ENCODE measurements around the gene GTPBP2.
"Not testable (repeated sequence)": the region's sequence is repeated elsewhere in the genome, so short reads cannot be mapped to it uniquely, and the experiment has no call there.

The GTPBP2 gene

DNA sequence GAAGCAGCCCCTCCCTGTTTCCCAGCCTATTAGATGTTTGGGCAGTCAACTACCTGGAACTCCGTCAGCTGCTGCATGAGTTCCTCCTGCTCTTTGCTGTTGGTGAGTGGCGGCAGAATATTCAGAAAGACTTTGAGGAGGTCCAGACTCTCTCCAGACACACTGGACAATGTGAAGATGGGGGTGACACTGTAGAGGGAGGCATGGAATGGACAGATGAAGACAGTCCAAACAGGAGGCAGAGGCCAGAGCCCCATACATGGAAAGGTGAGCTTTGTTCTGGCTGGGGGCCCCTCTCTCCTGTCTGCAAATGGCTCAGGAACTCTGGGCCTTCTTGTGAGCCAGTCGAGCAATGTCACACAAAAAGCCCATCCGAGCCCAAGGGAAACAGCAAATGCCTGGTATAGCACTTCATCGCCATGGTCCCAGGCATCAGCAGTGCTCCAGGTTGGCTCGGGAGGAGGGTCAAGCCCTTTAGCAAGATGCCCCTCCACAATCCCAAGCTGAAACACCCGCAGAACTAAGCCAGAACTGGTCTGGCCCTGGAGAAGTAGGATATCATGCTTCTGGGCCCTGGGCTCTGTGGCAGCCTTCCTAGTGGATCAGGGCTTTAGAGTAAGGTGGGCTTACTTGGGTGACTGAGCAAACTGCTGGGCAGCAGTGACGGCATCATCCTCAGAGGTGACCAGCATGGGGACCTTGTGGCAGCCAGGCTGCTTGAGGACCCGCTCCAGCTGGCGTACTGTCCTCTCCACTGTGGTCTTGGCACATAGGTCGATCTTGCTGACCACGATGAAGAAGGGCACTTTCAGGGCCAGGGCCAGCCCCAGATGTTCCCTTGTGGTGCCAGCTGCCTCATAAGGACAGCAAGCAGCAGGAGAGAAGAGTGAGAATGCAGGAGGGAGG lies 4.9 kb downstream of the GTPBP2 start:
- no peak for DNase-seq (ENCODE audit: low read depth in 2 of 2)

DNA sequence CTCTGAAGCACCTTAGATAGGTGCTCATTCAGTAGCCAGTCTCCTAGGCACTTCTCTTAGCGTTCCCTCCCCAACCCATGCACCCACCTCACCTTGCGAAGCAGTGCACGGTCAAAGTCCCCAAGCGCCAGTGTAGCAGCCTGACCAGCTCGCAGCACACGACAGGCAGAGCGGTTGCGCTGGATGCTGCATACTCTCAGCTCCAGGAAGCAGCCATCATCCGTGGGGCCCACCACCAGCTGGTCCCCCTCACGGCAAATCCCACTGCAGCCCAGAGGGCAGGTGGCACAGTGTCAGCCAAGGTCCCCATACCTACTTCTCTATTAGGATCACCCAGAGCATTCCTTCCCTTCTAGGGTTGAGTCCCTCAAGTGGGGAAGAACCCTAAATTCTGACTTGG lies 6.5 kb downstream of the GTPBP2 start:
- no peak for DNase-seq (ENCODE audit: low read depth in 2 of 2)

DNA sequence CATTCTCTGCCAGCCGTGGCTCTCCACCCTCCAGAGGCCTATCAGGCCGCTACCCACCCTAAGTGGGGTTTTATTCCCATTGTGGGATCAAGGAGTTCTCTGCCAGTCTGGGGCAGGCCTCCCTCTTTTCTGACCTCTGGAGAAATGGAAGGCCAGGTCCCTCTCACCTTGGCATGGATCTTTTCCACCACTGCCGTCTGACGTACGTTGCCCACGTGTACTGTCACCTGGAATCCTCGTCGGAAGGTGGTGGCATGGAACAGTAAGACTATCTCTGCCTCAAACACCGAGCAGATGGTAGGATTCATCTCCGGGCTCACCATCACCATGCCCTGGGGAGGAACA lies 7.3 kb downstream of the GTPBP2 start:
- no peak for DNase-seq (ENCODE audit: low read depth in 2 of 2)

DNA sequence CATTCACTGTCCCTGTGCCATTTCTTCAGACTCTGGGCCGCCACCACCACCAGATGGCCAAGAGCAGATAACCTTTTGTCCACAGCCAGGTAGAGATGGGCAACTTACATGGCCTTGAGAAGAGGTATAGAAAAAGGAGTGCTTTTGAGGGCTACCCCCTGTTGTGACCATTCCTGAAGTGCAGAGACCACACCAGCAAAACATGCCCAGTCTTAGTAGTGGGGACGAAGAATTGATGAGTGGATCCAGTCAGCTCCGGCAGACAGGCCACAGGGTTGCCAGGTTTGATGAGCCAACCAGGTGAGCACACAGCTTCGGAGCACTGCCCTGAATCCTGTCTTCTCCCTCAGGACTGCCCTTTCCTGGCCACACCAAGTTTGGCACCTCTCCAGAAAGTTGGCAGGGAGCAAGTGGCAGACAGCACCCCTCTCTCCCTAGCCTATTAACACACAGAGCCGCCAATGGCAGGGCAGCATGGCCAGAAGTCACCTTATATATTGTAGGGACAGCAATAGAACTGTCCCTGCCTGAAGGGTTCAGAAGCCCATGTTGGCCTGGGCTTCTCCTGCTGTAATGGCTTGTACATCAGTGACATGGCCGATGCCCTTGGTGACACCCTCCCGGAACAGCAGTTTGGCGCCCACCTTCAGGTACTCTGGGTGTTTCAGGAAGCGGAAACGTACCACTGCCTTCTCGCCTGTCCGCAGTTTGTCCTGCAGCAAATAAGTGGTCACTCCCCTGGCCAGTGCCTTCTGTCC lies 7.8 kb downstream of the GTPBP2 start:
- DNase-seq (ENCODE audit: low read depth in 2 of 2) = no peak

DNA sequence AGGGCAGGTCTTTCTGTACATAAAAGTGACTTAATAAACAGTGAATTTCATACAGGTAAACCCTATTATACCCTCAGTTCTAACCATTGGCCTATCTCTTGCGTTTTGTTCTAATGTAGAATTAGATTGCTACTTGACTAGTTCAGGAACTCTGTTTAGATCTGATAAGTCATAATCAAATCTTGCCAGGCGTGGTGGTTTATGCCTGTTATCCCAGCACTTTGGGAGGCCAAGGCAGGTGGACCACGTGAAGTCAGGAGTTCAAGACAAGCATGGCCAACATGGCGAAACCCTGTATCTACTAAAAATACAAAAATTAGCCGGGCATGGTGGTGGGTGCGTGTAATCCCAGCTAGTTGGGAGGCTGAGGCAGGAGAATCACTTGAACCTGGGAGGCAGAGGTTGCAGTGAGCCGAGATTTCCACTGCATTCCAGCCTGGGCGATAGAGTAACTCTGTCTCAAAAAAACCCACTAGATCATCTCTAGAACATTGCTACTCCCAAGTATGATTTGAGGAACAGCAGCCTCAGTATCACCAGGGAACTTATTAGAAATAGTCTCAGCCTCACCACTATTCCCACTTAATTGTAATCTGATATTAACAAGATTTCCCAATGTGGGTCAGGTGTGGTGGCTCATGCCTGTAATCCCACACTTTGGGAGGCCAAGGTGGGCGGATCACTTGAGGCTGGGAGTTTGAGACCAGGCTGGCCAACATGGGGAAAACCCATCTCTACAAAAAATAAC lies 12.2 kb downstream of the GTPBP2 start:
- no peak for DNase-seq (ENCODE audit: low read depth in 2 of 2)

DNA sequence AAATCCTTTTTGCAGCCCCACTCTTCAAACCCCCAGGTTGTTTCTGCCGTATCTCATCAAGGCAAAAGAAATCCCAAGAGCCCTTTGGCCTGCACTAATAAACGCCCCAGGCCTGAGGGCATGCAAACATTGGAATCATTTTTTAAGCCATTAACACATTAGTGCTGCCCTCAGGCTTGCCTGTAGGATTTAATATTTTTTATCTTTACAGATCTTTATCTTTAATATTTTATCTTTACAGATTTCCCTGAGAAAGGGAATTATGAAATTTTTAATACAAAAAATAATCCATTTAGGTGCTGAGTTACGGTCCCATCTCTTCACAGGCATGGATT lies 14.7 kb downstream of the GTPBP2 start:
- no peak for DNase-seq (ENCODE audit: low read depth in 2 of 2)

DNA sequence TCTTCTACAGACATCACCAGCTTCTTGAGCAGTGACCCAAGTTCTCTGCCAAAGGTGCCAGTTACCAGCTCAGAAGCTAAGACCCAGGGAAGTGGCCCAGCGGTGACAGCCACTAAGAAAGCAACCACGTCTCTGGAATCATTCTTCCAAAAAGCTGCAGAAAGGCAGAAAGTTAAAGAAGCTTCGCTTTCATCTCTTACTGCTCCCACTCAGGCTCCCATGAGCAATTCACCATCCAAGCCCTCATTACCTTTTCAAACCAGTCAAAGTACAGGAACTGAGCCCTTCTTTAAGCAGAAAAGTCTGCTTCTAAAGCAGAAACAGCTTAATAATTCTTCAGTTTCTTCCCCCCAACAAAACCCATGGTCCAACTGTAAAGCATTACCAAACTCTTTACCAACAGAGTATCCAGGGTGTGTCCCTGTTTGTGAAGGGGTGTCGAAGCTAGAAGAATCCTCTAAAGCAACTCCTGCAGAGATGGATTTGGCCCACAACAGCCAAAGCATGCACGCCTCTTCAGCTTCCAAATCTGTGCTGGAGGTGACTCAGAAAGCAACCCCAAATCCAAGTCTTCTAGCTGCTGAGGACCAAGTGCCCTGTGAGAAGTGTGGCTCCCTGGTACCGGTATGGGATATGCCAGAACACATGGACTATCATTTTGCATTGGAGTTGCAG lies 15.2 kb downstream of the GTPBP2 start:
- DNase-seq (ENCODE audit: low read depth in 2 of 2) = no peak

DNA sequence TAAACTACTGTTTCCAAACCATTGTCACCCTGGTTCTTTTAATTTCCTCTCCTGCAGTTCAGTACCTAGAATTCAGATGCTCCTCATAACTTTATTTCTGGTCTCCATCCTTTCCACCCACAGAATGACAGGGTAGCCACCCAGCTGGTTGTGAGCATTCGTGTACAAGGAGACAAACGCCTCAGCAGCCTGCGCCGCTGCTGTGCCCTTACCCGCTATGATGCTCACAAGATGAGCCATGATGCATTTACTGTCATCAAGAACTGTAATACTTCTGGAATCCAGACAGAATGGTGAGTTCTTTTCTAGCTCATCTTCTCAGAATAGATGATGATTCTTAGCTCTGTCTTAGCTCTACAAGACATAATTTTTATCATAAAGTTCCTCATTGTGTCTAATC lies 18.6 kb downstream of the GTPBP2 start:
- no peak for DNase-seq (ENCODE audit: low read depth in 2 of 2)

DNA sequence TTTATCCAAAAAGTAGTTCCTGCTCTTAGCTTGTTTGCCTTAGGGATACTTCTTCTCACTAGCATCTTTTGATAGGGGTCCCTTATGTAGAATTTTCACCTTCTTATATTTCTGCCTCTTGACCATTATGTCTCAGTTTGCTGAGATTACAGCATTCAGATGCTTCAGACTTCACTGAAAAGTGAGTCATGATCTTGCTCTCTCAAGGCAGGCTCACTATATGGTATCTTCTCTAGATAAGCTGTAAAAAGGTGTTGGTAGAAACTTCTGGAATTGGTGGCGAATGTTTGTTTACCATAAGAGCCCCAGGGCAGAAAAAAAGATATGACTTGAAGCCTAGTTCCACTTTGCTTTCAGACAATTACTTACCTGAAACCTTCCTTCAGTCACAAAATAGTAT lies 19.7 kb downstream of the GTPBP2 start:
- no peak for DNase-seq (ENCODE audit: low read depth in 2 of 2)

DNA sequence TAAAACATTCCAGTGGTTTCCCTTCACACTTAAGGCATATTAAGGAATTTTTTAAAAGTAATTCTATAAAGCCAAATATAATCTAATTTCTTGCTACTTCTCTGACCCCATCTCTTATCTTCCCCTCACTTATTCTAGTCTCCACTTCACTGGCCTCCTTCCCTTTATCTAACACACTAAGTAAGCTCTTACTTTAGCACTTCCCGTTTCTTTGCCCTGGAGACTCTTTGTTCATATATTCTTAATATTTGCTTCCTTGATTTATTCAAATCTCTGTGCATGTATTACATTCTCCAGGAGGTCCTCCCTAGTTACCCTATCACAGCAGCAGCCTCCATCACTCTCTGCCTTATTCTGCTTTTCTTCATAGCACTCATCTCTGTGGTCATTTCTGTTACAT lies 20.3 kb downstream of the GTPBP2 start:
- DNase-seq (ENCODE audit: low read depth in 2 of 2) = no peak

DNA sequence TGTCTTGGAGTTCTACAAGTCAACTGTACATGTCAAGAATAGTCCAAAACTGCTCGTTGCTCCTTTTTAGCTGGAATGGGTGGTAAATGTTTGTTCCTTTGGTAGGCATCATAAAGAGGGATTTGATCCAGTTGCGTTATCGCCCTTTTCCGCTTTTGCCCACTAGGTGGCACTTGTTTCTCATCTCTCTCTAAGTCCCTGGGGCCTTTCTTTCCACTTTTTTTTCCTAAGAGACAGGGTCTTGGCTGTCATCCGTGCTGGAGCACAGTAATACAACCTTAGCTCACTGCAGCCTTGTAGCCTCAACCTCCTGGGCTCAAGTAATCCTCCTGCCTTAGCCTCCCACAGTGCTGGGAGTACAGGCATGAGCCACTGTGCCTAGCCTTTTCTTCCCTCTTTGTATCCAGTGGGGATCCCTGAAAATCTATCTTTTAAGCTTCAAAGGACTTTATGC lies 20.7 kb downstream of the GTPBP2 start:
- peak; percentile 48 to 49 for DNase-seq (ENCODE audit: low read depth in 2 of 2)

DNA sequence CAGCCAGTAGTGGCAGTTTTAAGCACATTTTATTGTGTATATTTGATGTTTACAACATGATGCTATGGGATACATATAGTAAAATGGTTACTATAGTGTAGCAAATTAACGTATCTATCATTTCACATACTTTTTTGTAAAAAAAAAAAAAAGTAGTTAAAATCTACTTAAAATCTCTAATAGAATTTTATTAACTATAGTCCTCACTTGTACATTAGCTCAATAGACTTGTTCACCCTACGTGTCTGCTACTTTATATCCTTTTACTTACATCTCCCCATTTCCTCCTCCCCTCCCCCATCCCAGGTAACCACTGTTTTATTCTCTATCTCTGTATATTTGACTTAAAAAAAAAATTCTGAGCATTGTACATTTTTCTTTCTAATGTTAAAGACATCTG lies 23.0 kb downstream of the GTPBP2 start:
- DNase-seq (ENCODE audit: low read depth in 2 of 2) = no peak

DNA sequence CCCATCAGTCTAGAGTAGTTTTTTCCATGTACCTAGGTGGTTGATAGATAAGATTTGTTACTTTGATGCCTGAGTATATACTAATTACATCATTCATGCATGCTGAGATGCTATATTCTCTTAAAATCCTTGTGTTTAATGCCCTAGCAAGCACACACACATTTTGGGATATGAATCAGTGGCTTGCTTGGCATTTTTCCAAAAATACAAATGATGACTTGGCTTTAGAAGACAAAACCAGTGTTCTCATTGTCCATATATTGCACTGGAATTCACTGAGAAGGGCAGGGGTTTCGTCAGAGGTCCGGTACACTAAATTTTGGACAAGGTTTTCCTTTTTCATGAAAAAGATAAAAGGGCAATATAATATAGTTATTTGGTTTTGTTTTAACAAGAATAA lies 24.9 kb downstream of the GTPBP2 start:
- DNase-seq (ENCODE audit: low read depth in 2 of 2) = no peak

DNA sequence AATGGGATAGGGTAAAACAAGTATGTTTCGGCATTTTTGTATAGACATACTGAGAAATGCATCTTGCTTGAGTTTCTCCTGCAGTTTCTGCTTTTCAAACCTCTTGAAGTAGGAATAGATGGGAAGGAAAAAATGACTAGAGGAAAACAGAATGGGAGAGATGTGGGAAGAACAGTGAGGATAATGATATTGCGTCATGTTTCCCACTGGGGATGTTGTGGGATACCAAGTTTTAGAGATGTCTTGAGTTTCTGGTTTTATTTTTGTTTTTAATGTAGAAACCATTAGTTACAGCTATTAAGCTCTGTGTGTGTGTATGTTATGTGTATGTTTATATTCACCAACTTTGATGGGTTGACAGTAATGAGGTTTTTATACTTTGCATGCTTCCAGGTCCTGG lies 28.5 kb downstream of the GTPBP2 start:
- no peak for DNase-seq (ENCODE audit: low read depth in 2 of 2)

DNA sequence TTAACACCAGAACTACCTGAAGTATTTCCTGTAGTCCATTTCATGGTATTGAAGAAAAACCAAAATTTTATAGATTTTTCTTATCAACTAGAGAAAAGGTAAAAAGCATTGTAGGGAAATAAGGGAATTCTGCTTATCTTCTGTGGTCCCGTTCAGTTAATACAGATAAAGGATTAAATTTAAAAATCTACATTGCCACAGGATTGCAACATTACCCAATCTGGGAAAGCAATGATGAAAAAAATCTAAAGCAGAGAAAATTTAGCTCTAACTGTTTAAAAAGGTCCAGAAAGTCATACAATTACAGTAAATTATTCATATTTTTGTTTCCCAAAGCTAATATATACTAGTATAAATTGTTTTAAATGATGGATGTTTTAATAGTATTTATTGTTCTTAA lies 35.1 kb downstream of the GTPBP2 start:
- DNase-seq (ENCODE audit: low read depth in 2 of 2) = no peak

DNA sequence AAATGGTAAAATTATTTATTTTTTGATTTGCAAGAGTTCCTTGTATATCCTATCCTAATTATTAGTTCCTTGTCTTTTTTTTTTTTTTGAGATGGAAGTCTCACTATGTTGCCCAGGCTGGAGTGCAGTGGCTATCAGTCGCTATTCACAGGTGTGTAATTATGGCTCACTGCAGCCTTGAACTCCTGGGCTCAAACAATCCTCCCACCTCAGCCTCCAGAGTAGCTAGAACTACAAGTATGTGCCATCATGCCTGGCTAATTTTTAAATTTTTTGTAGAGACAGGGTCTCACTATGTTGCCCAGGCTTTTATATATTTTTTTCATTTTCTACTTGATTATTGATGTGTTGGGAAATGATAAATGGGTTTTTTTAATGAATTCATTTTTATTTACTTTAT lies 39.5 kb downstream of the GTPBP2 start:
- DNase-seq (ENCODE audit: low read depth in 2 of 2) = not testable (repeated sequence)

DNA sequence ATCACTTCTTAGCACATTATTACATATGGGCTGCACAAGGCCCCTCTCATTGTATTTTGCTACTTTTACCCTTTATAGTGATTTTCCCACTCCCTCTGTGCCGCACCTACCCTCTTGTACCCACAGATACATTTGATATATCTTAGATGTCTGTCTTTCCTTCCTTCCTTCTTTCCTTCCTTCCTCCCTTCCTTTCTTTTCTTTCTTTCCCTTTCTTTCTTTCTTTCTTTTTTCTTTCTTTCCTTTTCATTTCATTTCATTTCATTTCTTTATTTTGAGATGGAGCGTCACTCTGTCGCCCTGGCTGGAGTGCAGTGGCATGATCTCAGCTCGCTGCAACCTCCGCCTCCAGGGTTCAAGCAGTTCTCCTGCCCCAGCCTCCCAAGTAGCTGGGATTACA lies 40.9 kb downstream of the GTPBP2 start:
- DNase-seq (ENCODE audit: low read depth in 2 of 2) = no peak

DNA sequence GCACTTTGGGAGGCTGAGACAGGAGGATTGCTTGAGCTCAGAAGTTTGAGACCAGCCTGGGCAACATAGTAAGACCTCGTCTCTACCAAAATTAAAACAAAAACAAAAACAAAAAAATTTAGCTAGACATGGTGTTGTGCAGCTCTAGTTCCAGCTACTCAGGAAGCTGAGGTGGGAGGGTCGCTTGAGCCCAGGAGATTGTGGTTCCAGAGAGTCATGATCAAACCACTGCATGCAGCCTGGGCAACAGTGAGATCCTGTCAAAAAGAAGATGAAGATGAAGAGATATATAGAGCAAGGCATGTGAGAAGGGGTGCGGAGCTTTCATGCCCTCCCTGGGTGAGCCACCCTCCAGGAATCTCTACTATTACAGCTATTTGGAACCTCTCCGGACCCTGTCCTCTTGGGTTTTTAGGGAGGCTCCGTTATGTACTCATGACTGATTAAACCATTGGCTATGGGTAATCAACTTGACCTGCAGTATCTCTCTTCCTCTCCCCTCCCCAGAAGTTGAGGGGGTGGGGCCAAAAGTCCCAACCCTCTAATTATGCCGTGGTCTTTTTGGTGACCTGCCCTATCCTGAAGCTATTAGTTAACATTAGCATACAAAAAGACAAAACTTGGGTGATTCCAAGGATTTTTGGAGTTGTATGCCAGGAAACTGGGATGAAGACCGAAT lies 44.0 kb downstream of the GTPBP2 start:
- DNase-seq (ENCODE audit: low read depth in 2 of 2) = no peak

DNA sequence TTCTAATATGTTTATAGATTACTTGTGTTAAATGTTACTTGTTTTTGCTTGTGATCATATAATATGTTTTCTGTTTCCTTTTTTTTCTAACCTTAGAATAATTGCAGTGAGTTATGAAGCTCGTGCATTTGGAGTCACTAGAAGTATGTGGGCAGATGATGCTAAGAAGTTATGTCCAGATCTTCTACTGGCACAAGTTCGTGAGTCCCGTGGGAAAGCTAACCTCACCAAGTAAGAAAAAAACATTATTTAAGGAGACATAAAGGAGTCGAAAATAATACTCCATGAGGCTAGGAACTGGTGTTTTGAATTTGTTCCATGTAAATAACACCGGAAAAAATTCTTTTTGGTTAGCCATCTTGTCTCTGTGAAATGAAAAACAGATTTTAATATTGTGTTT lies 46.2 kb downstream of the GTPBP2 start:
- DNase-seq (ENCODE audit: low read depth in 2 of 2) = no peak

DNA sequence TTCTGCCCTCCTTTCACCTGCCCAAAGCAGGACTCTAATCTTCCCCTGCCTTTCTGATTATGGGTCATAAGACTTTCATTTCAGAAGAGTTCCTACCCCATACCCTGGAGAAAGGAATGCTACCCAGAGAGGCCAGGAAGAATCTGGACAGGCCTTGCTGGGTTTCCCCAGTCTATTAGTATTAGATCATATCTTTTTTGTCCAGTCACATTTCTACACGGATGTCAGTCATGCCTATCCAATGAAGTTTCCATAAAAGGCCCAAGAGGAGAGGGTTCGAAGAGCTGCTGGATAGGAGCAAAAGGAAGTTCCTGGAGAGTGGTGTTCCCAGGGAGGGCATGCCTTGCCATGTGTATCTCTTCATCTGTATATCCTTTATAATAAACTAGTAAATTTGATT lies 49.9 kb downstream of the GTPBP2 start:
- no peak for DNase-seq (ENCODE audit: low read depth in 2 of 2)

DNA sequence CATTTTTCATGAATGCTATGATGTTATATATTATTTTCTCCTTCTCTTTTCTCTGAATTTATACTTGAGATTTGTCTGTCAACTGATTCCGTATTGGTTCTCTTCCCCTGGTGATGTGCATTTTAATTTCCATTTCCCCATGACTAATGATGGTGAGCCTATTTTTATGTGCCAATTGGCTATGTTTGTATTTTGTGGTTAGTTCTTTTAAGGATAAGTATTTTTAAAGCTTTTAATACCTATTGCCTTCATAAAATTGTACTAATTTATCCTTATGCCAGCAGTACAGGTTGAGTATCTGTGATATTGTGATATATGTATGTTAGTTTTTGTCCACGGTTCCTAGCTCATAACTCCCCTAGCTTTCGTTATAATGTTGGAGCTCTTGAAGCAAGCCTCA lies 50.3 kb downstream of the GTPBP2 start:
- DNase-seq (ENCODE audit: low read depth in 2 of 2) = no peak
